Measurements from ENCODE around the gene PCID2.

Gene PCID2

GRCh38 chr13:113219256-113219940 lies 10.9 kb upstream of the PCID2 start:
- H3K27ac ChIP-seq = no peak overlapping the region
- TF ChIP-seq, protein P1, sequence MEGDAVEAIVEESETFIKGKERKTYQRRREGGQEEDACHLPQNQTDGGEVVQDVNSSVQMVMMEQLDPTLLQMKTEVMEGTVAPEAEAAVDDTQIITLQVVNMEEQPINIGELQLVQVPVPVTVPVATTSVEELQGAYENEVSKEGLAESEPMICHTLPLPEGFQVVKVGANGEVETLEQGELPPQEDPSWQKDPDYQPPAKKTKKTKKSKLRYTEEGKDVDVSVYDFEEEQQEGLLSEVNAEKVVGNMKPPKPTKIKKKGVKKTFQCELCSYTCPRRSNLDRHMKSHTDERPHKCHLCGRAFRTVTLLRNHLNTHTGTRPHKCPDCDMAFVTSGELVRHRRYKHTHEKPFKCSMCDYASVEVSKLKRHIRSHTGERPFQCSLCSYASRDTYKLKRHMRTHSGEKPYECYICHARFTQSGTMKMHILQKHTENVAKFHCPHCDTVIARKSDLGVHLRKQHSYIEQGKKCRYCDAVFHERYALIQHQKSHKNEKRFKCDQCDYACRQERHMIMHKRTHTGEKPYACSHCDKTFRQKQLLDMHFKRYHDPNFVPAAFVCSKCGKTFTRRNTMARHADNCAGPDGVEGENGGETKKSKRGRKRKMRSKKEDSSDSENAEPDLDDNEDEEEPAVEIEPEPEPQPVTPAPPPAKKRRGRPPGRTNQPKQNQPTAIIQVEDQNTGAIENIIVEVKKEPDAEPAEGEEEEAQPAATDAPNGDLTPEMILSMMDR (IDR thresholded peaks at IDR 0.05) = no peak
- H3K4me3 ChIP-seq = no peak overlapping the region
- DNase-seq (ENCODE audit: low spot score) = no peak

GRCh38 chr13:113218586-113218985 lies 10.1 kb upstream of the PCID2 start:
- H3K27ac ChIP-seq = no peak overlapping the region
- H3K4me3 ChIP-seq = no peak overlapping the region
- TF ChIP-seq, protein P1 (IDR thresholded peaks at IDR 0.05) = no peak
- DNase-seq (ENCODE audit: low spot score) = no peak

DNA sequence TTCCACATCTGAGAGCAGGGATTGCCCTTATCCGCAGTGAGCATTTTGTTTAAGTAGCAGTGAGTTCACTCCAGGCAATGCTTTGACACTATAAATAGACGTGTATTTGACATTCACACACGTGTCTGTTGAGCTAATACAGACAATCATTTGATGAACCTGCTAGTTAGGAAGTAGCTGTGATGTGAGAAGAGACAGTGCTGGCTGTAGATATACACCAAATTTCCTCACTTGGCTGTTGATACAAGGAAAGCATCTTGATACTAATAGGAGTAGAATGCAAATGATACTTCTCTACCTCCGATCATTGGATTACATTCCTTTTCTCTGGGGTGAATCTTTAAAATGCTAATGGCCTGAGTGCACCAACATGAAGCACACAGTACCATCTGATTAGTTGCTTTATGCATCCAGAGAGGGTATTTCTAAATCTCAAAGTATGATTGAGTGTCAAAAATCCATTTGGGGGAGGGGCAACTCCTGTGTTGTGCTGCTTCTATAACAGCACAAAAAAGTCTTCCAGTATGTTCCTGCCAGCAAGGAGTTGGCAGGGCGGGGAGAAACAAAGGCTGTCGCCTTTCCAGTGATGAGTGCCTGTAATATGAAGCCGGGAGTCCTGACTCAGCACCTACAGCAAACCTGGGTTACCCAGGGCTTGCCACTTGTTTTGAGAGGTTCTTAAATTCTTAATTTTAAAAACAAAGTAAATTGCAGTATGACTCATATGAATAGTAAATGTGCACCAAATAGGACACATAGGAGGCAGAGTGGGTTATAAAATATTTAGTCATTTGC lies 8.0 kb upstream of the PCID2 start:
- peak overlapping the region; percentile 7 to 45 for H3K27ac ChIP-seq
- no peak for DNase-seq (ENCODE audit: low spot score)
- TF ChIP-seq, protein P1 (IDR thresholded peaks at IDR 0.05) = no peak
- H3K4me3 ChIP-seq = no peak overlapping the region

DNA sequence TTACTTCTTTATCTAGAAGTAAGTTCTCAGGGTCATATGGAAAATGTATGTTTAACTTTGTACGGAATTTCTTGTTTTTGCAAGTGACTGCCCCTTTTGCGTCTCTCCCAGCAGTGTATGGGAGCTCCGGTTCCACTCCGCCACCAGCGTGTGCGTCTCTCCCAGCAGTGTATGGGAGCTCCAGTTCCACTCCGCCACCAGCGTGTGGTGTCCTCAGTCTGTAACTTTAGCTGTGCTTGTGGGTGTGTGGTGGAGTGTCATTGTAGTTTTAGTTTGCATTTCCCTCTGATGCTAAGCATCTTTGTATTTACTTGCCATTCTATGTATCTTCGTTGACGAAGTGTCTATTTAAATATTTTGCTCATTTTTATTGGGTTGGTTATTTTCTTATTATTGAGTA lies 3.3 kb upstream of the PCID2 start:
- TF ChIP-seq, protein P1 (IDR thresholded peaks at IDR 0.05) = no peak
- no peak for DNase-seq (ENCODE audit: low spot score)
- no peak overlapping the region for H3K27ac ChIP-seq
- H3K4me3 ChIP-seq = no peak overlapping the region

DNA sequence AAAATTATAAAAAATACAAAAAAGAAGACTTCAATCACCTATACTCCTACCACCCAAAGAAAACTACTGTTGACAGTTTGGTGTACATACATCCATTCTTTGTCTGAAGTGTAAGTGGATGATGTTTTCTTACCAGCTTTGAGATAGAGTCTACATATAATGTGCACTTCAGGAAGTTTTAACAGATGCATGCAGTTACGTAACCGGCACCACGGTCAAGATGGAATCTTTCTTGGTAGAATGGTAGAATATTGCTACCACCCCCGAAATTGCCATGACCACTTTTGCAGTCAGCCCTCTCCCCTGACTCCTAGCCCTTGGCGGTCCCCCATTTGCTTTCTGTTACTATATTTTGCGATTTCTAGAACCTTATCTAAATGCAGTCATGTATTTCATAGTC lies 2.4 kb upstream of the PCID2 start:
- no peak for DNase-seq (ENCODE audit: low spot score)
- H3K27ac ChIP-seq = no peak overlapping the region
- H3K4me3 ChIP-seq = no peak overlapping the region
- TF ChIP-seq, protein P1 (IDR thresholded peaks at IDR 0.05) = no peak

DNA sequence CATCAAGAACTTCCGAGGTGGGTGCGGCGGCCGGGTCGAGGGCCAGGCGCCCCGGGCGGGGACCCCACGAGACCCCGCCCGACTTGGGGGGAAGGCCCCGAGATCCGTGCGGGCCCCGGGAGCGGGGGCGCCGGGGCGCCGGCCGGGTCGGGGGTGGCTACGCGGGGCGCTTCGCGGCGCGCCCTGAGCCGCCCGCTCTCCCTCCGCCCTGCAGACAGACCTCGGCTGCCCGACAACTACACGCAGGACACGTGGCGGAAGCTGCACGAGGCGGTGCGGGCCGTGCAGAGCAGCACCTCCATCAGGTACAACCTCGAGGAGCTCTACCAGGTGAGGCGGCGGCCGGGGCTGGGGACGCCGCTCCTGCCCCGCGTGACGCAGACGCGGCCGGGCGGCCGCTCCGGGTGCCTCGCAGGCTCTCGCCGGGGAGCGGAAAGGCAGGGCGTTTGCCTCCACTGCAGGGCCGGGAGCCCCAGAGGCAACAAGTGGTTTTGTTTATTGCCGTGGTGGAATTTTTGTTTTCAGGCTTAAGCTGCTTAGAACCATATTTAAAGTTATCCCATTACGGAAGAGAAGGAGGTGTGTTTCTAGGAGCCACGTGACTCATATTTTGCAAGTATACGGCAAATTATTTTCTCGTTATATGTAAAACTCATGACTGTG lies 1.4 kb upstream of the PCID2 start:
- H3K27ac ChIP-seq = peak overlapping the region; percentile 100
- peak overlapping the region; percentile 100 for H3K4me3 ChIP-seq
- peak; percentile 80 for DNase-seq (ENCODE audit: low spot score)
- TF ChIP-seq, protein P1 (IDR thresholded peaks at IDR 0.05) = no peak

Measured in coronary artery (tissue), 2 donors.